VCaP (cell line): ENCODE data around the gene TP53BP2.

ENCODE experiments used
- H3K27ac ChIP-seq: fragments of 450-650 bp; 2 replicates; pipeline ENCODE4 v1.5.1; 2017
- TF ChIP-seq, protein P1 (sequence below): fragments of 450-650 bp; conservative IDR thresholded peaks from 2 replicates; pipeline ENCODE4 v1.5.1; 2017; ENCODE audit warnings: mild to moderate bottlenecking, moderate library complexity

The TP53BP2 gene

DNA sequence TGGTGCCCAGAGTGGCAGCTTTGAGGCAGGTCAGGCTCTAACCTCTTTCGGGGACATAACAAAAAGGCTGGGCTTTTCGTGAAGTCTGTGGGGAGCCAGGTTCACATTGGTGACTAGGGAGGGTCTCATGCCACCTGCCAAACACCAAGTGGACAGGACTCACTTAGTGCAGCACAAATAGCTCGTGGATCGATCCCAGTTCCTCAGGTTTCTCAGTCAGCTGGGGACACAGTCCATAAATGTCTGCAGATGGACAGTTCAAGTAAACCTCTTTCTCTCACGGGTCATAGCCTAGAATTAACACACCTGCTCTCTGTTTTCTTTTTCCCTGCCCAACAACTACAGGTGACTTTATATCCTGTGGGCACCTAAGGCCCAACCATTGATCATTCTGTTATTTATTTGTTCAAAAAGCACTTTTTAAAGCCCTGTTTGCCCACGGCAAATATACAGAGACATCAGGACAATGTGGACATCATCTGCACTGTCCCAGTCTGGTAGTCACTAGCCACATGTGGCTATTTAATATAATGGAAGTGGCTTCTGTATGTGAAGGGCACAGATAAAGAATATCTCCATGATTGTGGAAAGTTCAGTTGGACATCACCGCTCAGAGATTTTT lies 79.9 kb downstream of the TP53BP2 start:
- H3K27ac ChIP-seq: peak overlapping the region; percentile 43; the same call in 1 of the 2 replicates

DNA sequence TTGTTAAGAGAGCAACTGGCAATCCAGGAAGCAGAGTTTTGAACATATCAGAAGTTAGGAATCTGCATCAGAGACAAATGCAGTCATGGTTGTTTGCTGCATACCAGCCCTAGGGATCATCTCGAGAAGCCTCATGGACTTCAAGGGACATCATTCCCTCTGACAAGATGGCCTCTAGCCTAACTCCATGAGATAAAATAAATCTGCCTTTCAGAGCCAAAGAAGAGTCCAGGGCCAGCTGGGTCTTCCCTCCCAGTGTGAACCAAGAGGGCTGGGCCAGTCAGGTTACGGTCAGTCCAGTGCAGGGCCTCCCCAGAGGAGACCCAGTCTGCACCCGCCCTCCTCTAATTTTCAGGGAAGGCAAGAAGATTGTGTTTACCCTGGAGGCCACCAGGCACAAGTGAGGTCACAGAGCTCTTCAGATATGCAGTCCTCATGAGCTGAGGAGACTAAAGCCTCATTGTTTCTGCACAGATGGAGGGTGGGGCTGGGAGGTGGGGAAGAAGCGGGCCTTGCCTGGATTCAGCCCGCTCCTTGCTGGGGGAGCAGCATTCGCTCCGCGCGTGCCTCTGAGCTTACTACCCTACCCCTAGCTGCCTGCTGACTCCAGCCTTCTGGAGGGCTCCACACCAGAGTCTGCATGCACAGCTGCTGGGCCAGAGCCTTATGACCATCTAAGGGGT lies 80.6 kb downstream of the TP53BP2 start:
- TF ChIP-seq, protein P1, sequence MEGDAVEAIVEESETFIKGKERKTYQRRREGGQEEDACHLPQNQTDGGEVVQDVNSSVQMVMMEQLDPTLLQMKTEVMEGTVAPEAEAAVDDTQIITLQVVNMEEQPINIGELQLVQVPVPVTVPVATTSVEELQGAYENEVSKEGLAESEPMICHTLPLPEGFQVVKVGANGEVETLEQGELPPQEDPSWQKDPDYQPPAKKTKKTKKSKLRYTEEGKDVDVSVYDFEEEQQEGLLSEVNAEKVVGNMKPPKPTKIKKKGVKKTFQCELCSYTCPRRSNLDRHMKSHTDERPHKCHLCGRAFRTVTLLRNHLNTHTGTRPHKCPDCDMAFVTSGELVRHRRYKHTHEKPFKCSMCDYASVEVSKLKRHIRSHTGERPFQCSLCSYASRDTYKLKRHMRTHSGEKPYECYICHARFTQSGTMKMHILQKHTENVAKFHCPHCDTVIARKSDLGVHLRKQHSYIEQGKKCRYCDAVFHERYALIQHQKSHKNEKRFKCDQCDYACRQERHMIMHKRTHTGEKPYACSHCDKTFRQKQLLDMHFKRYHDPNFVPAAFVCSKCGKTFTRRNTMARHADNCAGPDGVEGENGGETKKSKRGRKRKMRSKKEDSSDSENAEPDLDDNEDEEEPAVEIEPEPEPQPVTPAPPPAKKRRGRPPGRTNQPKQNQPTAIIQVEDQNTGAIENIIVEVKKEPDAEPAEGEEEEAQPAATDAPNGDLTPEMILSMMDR: no peak
- peak overlapping the region; percentile 43; the same call in 1 of the 2 replicates for H3K27ac ChIP-seq

More for the DNA sequence above, 79.9 kb downstream of the TP53BP2 start:
- TF ChIP-seq, protein P1: no peak

DNA sequence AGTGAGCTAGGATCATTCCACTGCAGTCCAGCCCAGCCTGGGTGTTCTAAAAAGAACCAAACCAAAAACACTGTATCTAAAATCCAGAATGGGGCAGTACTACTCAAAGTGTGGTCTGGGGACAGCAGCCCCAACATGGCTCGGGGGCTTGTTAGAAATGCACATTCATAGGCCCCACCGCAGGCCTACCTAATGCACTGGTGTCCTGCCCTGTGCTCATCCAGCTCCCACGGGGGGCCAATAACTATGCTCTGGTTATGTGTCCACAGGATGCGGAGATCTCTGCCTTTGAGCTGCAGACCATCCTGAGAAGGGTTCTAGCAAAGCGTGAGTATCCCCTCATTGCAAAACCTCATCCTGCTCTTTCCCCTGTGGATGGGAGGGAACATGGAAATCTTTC lies 81.9 kb downstream of the TP53BP2 start:
- H3K27ac ChIP-seq: no peak overlapping the region
- TF ChIP-seq, protein P1: no peak

DNA sequence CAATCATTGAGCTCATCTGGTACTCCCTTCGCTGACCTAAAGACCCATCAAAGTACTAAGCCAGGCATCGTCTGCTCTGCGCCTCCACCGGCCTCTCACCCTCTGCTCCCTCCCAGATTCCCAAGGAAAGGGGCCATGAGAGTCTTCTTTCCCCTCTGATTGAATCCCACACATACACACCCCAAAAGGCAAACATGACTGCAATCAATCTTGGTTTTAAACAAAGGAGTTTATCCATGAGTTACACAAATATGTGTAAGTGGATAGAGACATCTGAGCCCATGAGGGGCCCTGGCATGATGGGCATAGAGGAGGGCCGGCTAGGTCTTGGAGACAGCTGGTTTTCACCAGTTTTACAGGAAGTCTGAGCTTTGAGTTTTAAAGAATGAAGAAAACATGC lies 82.5 kb downstream of the TP53BP2 start:
- H3K27ac ChIP-seq: no peak overlapping the region
- TF ChIP-seq, protein P1: no peak

DNA sequence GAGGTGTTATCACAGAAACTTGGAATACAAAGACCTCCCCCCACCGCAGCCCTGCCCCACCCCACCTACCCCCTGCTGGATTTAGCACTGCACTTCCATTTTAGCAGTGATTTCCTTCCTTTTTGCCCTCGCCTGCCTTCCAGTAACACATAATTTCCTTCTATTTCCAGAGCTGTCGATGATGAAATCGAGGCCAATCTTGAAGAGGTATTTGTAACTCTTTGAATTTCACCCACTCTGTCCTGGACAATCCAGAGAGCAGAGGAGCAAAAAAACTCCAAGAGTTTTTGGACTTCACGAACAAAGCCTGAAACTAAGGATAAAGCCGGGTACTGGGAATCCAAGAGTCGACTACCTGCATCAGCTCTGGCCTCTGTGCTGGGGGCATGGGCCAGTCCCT lies 84.3 kb downstream of the TP53BP2 start:
- TF ChIP-seq, protein P1: no peak
- no peak overlapping the region for H3K27ac ChIP-seq

DNA sequence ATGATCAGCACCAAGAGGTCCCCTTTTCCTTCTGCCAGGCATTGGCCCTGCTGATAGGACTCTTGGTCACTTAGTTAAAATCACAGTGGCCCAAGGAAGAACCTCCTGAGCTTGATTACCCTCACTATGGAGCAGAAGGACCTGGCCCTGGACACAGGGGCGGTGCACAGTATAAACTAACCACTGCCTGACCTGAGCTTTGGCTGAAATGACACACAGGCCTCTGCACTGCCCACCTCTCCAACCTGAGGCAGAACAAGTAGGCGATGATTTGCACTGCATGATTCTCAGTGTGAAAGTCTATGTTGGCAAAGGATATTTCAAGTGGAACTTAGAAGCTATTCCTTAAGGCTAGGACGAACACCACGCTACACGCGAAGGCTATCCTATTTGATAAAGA lies 84.9 kb downstream of the TP53BP2 start:
- no peak overlapping the region for H3K27ac ChIP-seq
- TF ChIP-seq, protein P1: no peak

DNA sequence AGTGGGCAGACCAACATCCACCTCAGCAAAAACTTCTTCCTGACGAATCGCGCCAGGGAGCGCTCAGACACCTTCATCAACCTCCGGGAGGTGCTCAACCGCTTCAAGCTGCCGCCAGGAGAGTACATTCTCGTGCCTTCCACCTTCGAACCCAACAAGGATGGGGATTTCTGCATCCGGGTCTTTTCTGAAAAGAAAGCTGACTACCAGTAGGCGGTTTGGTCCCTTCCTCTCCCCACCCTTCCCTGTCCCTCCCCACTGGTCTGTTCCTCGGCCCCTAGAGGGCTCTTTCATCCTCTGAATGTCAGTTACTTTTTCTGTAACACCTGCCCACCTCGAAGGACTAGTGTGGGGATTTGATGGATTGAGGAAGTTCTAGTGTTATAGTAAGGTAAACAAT lies 86.5 kb downstream of the TP53BP2 start:
- no peak overlapping the region for H3K27ac ChIP-seq
- TF ChIP-seq, protein P1: no peak
